Measurements from ENCODE around the gene TSPEAR.
"Not testable (repeated sequence)": the region's sequence is repeated elsewhere in the genome, so short reads cannot be mapped to it uniquely, and the experiment has no call there.

The TSPEAR gene

DNA sequence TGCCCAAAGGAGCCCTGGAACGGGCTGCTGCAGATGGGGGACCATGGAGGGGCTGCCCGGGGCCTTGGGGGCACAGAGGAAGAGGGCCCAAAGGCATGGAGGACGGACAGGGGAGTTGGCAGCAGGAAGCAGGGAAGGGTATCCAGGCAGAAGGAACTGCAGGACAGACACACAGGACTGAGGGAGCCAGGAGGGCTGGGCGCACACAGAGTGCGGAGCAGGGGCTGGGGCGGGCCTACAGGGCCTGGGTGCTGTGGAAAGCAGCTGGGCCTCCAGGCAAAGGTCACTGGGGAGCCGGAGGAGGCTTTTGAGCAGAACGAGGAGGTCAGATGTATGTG, 199.5 kb downstream of the TSPEAR start:
- Histone ChIP-seq H3K9me3 (ENCODE audit: control insufficient read depth, insufficient read depth, low read length) (no peaks in the 10 kb centered on the region), H3K36me3 (ENCODE audit: insufficient read depth, low read length) (no peaks in the 10 kb centered on the region), H3K4me1 (ENCODE audit: insufficient read depth, low read length) (no peaks in the 10 kb centered on the region), H3K9ac (ENCODE audit: low read depth, low read length) (no peak overlapping the region)

DNA sequence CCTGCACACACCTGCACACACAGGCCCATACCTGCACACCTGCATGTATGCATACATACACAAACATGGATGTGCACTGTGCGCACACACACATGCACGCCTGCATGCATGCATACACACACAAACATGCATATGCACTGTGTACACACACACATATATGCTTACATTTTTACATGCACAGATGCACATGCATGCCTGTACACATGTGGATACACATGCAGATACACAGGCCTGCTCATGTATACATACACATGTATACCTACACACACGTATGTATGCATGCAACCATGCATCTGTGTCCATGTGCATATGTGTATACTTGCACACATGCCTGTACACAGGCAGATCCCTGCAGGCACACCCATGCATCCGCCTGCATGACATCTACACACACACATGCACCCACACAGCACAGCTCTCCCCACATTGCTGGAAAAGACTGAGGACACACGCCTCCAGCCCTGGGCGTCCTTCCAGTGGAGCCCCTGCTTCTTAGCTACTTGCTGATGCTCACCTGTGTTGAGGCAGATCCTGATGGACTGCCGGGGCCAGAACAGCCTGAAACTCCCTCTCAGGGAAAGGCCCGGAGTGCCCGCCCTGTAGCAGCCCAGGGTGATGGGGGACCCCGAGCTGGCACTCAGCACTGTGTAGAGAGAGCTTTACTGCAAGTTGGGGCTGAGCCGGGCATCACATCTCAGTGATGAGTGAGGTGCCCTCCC, 200.0 kb downstream of the TSPEAR start:
- Histone ChIP-seq H3K36me3 (ENCODE audit: insufficient read depth, low read length) (no peaks in the 10 kb centered on the region), H3K9me3 (ENCODE audit: control insufficient read depth, insufficient read depth, low read length) (no peaks in the 10 kb centered on the region), H3K9ac (ENCODE audit: low read depth, low read length) (no peak overlapping the region), H3K4me1 (ENCODE audit: insufficient read depth, low read length) (no peaks in the 10 kb centered on the region)

DNA sequence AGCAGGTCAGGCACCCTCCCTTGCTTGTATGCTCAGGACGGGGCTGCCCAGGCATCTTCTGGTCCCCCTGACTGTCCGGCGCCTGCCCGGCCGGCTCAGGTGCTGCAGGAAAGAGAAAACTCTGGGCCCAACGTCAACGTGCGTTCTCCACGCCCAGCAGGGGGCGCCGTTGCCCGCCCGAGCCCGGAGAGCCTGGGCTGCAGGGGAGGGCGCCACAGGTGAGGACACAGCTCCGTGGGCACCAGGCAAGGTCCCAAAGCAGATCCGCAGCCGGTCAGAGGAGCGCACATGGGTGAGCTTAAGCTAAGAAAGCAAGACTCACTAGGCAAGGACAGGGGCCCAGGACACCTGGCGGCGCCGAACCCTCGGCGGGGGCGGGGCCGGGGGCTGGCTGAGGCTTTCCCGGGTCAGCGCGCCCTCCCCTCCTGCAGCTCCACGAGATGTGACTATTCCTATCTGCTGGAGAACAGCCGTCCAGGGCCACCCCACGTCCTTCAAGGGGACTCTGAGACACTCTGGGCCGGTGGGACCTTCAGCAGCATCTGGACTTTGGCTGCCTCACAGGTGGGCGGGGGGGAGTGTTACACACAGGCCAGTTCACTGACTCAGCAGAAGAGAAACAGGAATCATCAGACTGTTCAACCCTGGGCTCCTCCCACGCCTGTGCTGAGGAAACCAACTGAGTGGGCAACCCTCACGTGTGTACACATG, 200.7 kb downstream of the TSPEAR start:
- no peaks in the 10 kb centered on the region for H3K9me3 ChIP-seq (ENCODE audit: control insufficient read depth, insufficient read depth, low read length)
- no peaks in the 10 kb centered on the region for H3K4me1 ChIP-seq (ENCODE audit: insufficient read depth, low read length)
- no peak overlapping the region; the same call in 1 of the 2 replicates for H3K9ac ChIP-seq (ENCODE audit: low read depth, low read length)
- H3K36me3 ChIP-seq (ENCODE audit: insufficient read depth, low read length): no peaks in the 10 kb centered on the region

DNA sequence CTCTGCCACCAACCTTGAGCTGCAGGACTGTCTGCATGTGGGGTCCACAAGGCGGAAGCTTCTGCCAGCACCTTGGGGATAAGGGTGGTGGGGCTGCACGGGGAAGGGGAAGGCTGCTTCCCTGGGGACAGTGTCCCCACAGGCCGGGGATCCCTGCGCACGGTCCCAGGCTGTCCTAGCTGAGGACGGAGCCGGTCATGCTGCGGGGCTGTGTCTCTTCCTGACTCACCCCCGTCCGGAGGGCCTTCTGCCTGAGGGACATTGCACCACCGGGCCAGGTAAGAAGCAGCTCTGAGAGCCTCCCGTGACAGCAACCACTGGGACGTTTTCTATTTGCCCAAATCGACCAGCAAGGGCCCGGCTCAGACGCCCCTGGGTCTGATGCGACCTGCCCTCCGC, 201.3 kb downstream of the TSPEAR start:
- Histone ChIP-seq H3K4me1 (ENCODE audit: insufficient read depth, low read length) (no peaks in the 10 kb centered on the region), H3K9ac (ENCODE audit: low read depth, low read length) (no peak overlapping the region), H3K9me3 (ENCODE audit: control insufficient read depth, insufficient read depth, low read length) (no peaks in the 10 kb centered on the region), H3K36me3 (ENCODE audit: insufficient read depth, low read length) (no peaks in the 10 kb centered on the region)

DNA sequence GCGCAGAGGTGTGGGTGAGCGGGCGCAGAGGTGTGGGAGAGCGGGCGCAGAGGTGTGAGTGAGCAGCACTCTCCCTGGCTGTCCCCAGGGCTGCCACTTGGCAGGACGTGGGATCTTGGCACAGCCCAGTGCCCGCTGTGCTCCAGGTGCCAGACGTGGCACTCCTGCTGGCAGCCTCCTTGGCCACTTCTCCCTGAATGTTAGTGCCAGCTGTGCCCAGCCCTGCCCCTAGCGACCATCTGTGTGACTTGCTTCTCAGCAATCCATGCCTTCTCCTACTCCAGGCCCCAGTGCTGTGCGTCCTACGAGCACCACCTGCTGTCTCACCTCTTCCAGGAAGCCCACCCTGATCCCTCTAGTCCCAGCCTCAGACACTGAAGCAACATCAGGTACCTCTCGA, 201.8 kb downstream of the TSPEAR start:
- H3K4me1 ChIP-seq (ENCODE audit: insufficient read depth, low read length): no peaks in the 10 kb centered on the region
- no peak overlapping the region for H3K9ac ChIP-seq (ENCODE audit: low read depth, low read length)
- no peaks in the 10 kb centered on the region for H3K36me3 ChIP-seq (ENCODE audit: insufficient read depth, low read length)
- H3K9me3 ChIP-seq (ENCODE audit: control insufficient read depth, insufficient read depth, low read length): no peaks in the 10 kb centered on the region

DNA sequence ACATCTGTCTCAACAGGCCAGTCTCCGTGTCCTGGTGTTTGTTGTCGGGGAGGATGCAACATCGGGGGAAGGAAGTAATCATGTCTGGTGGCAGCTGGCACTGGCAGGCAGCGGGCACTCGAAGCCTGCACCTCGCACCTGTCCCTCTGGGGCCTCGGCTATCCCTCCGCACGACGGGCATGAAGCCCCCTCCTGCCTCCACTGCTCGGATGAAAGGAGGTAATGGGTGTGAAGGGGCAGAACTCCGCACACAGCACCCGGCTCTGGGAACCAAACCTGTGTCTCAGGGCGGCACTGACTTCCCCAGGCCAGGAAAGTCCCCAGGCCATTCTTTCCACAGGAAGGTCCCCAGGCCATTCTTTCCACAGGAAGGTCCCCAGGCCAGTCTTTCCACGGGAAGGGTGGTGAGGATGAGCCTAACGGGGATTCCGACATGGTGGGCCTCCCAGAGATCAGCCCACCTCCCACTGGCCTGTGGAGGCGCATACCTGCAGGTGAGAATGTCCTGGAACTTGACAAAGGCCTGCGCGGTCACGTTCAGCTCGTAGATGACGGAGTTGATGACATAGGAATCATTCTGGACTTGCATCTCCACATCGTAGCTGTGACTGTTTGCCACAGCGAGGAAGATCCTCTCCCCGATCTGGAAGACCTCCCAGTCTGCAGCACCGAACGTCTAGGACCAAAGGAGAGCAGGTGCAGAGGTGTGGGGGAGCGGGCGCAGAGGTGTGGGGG, 202.5 kb downstream of the TSPEAR start:
- no peak overlapping the region for H3K9ac ChIP-seq (ENCODE audit: low read depth, low read length)
- no peaks in the 10 kb centered on the region for H3K36me3 ChIP-seq (ENCODE audit: insufficient read depth, low read length)
- no peaks in the 10 kb centered on the region for H3K9me3 ChIP-seq (ENCODE audit: control insufficient read depth, insufficient read depth, low read length)
- H3K4me1 ChIP-seq (ENCODE audit: insufficient read depth, low read length): no peaks in the 10 kb centered on the region

DNA sequence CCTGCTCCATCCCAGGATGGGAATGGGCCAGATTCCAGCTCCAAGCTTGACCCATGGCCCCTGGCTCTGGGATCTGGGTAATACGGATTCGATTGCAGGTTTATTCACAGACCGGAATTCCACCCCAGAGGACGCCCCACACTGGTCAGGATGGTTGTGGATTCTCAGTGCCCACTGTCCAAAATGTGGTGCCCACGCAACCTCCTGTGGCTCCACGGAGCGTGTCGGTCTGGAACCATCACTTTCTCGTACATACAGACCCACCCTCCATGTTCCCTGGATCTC, 203.0 kb downstream of the TSPEAR start:
- Histone ChIP-seq H3K9ac (ENCODE audit: low read depth, low read length) (no peak overlapping the region), H3K4me1 (ENCODE audit: insufficient read depth, low read length) (no peaks in the 10 kb centered on the region), H3K36me3 (ENCODE audit: insufficient read depth, low read length) (no peaks in the 10 kb centered on the region), H3K9me3 (ENCODE audit: control insufficient read depth, insufficient read depth, low read length) (no peaks in the 10 kb centered on the region)

DNA sequence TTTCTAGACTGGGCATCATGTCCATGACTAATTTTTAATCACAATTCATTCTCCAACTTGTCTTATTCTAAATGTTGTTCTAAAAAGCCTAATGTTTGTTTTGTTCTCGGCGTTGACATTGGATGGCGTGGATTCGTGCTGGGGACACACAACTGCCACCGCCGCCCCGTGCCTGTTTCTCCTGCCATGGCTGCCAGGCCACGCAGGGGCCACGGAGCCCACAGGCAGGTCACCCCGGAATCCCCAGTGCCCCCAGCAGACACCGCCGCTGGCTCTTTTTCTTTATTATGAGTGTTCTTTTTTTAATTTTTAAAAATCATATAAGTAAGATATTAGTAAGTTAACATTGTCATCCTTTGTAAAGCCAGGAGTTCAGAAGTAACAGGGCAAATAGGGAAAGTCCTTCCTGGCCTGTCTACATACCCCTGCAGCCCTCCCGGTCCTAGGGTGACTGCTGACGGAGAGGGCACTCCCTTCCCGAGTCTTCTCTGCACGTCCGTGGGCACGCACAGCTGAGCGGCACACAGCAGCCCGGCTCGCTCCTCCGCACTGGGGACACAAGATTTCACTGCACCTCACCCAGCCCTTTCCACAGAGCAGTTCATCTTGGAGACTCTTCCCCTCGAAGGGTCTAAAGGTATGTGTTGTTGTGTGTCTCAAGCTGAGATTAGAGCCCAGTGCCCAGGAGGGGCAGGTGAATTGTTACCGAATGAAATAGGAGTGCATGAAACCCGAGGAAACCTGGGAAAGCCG, 203.5 kb downstream of the TSPEAR start:
- Histone ChIP-seq H3K36me3 (ENCODE audit: insufficient read depth, low read length) (no peaks in the 10 kb centered on the region), H3K4me1 (ENCODE audit: insufficient read depth, low read length) (no peaks in the 10 kb centered on the region), H3K9ac (ENCODE audit: low read depth, low read length) (no peak overlapping the region), H3K9me3 (ENCODE audit: control insufficient read depth, insufficient read depth, low read length) (no peaks in the 10 kb centered on the region)

DNA sequence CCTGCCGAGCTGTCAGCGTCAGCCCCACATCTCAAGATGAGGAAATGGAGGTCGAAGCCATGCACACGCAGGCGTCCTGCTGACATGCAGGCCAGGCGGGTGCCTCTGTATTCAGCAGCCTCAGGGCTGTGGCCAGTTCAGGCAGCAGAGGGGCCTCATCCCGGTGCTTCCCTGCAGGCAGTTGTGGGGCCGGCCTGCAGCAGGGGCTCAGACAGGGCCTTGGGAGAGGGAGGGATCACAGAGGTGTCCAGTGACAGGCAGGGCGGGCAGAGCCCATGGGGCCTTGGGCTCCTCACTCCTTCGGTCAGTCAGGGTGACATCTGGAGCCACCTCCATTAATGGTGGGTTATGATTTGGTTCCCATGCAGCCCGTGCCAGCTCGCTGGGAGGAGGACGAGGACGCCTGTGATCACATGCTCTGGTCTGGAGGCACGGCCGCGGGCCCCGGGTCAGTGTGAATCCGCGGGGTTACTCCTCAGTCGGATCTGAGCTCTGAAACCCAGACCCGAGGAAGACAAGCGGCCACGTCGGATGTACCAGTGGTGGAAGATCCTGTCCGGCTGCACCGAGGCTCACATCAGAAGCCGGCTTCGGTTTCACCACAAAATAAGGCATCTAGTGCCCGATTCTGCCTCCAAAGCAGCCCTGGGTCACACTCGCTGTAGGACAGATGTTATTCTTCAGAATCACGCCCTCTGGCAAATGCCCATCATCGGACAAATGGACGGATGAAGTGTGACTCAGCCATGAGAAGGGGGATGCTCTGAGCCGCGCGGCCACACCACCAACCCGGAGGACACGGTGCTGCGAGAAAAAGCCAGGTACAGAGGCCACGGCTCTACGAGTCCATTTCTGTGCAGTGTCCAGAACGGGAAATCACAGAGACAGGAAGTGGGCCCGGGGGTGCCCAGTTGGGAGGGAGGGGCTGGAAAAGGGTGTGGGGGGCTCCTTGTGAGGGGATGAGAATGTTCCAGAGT, 204.8 kb downstream of the TSPEAR start:
- no peaks in the 10 kb centered on the region for H3K9me3 ChIP-seq (ENCODE audit: control insufficient read depth, insufficient read depth, low read length)
- H3K36me3 ChIP-seq (ENCODE audit: insufficient read depth, low read length): no peaks in the 10 kb centered on the region
- H3K9ac ChIP-seq (ENCODE audit: low read depth, low read length): no peak overlapping the region
- no peaks in the 10 kb centered on the region for H3K4me1 ChIP-seq (ENCODE audit: insufficient read depth, low read length)

DNA sequence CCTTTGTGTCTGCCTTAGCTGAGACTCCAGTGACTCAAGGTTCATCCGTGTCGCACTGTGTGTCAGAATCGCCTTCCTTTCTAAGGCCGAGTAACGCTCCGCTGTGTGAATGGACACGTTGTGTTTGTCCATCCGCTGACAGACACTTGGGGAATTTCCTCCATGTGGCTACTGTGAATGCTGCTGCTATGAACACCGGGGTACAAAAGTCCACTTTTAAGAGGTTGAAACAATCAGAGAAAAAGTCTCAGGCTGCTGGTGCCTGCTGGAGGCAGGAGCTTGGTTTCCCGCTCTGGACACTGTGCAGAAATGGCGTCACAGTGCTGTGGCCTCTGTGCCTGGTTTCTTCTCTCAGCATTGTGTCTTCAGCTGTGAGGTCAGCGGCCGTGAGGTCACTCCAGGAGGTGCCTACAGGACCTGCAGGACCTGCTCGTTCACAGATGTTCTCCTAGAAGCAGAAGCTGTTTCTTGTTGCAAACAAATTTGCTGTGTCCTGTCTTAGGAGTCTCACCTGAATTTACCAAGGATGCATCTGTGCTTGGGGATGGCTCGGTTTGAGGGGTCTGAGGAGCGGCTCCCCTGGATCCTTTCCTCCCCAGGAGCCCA, 205.6 kb downstream of the TSPEAR start:
- no peaks in the 10 kb centered on the region for H3K4me1 ChIP-seq (ENCODE audit: insufficient read depth, low read length)

DNA sequence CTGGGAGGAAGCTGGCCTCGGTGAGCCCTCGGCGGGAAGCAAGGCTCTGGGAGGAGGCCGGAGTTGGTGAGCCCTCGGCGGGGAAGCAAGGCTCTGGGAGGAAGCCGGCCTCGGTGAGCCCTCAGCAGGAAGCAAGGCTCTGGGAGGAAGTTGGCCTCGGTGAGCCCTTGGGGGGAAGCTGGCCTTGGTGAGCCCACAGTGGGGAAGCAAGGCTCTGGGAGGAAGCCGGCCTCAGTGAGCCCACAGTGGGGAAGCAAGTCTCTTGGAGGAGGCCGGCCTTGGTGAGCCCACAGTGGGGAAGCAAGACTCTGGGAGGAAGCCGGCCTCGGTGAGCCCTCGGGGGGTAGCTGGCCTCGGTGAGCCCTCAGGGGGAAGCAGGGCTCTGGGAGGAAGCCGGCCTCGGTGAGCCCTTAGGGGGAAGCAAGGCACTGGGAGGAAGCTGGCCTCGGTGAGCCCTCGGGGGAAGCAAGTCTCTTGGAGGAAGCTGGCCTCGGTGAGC, 207.4 kb downstream of the TSPEAR start:
- no peaks in the 10 kb centered on the region for H3K36me3 ChIP-seq (ENCODE audit: insufficient read depth, low read length)
- no peaks in the 10 kb centered on the region for H3K9me3 ChIP-seq (ENCODE audit: control insufficient read depth, insufficient read depth, low read length)
- H3K9ac ChIP-seq (ENCODE audit: low read depth, low read length): no peak overlapping the region
- H3K4me1 ChIP-seq (ENCODE audit: insufficient read depth, low read length): no peaks in the 10 kb centered on the region

More for the DNA sequence above, 205.6 kb downstream of the TSPEAR start:
- Histone ChIP-seq H3K36me3 (ENCODE audit: insufficient read depth, low read length) (no peaks in the 10 kb centered on the region), H3K9me3 (ENCODE audit: control insufficient read depth, insufficient read depth, low read length) (no peaks in the 10 kb centered on the region), H3K9ac (ENCODE audit: low read depth, low read length) (no peak overlapping the region)

DNA sequence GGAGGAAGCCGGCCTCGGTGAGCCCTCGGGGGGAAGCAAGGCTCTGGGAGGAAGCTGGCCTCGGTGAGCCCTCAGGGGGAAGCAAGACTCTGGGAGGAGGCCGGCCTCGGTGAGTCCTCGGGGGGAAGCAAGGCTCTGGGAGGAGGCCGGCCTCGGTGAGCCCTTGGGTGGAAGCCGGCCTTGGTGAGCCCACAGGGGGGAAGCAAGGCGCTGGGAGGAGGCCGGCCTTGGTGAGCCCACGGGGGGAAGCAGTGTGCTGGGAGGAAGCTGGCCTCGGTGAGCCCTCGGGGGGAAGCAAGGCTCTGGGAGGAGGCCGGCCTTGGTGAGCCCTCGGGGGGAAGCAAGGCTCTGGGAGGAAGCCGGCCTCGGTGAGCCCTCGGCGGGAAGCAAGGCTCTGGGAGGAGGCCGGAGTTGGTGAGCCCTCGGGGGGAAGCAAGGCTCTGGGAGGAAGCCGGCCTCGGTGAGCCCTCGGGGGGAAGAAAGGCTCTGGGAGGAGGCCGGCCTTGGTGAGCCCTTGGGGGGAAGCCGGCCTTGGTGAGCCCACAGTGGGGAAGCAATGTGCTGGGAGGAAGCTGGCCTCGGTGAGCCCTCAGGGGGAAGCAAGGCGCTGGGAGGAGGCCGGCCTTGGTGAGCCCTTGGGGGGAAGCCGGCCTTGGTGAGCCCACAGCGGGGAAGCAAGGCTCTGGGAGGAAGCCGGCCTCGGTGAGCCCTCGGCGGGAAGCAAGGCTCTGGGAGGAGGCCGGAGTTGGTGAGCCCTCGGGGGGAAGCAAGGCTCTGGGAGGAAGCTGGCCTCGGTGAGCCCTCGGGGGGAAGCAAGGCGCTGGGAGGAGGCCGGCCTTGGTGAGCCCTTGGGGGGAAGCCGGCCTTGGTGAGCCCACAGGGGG, 208.1 kb downstream of the TSPEAR start:
- not testable (repeated sequence) for H3K4me1 ChIP-seq (ENCODE audit: insufficient read depth, low read length); H3K36me3 ChIP-seq (ENCODE audit: insufficient read depth, low read length); H3K9me3 ChIP-seq (ENCODE audit: control insufficient read depth, insufficient read depth, low read length); H3K9ac ChIP-seq (ENCODE audit: low read depth, low read length)

All from ES-I3 (cell line).